ENCODE results near the gene KCNIP4.

DNA sequence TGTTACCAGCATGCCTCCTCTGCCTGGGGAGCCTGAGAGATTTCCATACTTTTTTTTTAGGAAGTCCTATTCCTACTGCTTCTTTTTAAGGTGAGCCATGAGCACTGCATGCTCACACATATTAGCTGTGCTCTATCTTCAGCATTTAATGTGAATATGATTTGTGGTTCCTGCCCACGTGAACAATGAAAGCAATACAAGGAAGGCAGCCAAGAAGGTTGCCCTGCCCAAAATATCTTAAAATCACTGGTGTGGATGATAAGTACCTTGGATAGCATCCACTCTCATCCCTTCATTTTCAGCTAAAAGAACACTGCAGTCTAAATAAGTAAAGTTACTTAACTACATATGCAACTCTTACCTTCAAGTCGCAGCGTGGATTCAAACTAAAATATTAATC is 640.9 kb downstream of the KCNIP4 start:
- TF ChIP-seq, protein P1, sequence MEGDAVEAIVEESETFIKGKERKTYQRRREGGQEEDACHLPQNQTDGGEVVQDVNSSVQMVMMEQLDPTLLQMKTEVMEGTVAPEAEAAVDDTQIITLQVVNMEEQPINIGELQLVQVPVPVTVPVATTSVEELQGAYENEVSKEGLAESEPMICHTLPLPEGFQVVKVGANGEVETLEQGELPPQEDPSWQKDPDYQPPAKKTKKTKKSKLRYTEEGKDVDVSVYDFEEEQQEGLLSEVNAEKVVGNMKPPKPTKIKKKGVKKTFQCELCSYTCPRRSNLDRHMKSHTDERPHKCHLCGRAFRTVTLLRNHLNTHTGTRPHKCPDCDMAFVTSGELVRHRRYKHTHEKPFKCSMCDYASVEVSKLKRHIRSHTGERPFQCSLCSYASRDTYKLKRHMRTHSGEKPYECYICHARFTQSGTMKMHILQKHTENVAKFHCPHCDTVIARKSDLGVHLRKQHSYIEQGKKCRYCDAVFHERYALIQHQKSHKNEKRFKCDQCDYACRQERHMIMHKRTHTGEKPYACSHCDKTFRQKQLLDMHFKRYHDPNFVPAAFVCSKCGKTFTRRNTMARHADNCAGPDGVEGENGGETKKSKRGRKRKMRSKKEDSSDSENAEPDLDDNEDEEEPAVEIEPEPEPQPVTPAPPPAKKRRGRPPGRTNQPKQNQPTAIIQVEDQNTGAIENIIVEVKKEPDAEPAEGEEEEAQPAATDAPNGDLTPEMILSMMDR (IDR thresholded peaks at IDR 0.05): no peak
- TF ChIP-seq EZH2 (IDR thresholded peaks at IDR 0.05; ENCODE audit: borderline replicate concordance, insufficient read depth, low read depth, low read length, poor library complexity, severe bottlenecking): no peak
